Psoas muscle (tissue), 8 donors: ENCODE data around the gene BMPR1A. TPM values are rescaled to one million over a fixed set of nuclear protein-coding genes. Genes with fewer than 3 reads are reported as not detected.

Source experiments
- ATAC-seq, 4 donors: fragments of 200-7000 bp; cut with Tn5 transposase; one replicate each; pipeline ENCODE4 v1.9.1; 2020; ENCODE audit warnings: moderate library complexity in 3 of 4, mild to moderate bottlenecking in 2 of 4
- DNase-seq, 2 donors: peaks; one replicate each; pipeline ENCODE4 v3.0.0-alpha.2; 2020
- H3K27ac ChIP-seq: fragments of 200-600 bp; one replicate; pipeline ENCODE4 v1.8.0; 2022
- H3K27me3 ChIP-seq, 3 donors: fragments of 200-600 bp in 1 of 3; one replicate each; pipeline versions ENCODE4 v1.6.1 to v1.8.0; 2013 to 2022; ENCODE audit warnings: low read length in 2 of 3, mild to moderate bottlenecking in 2 of 3, moderate library complexity in 1 of 3; ENCODE audit not compliant: insufficient read depth in 3 of 3
- H3K36me3 ChIP-seq, 2 donors: fragments of 200-600 bp in 1 of 2; one replicate each; pipeline versions ENCODE4 v1.6.1 to v1.8.0; 2013 to 2022; ENCODE audit warnings: low read depth in 1 of 2, mild to moderate bottlenecking in 1 of 2, moderate library complexity in 1 of 2; ENCODE audit not compliant: insufficient read depth in 1 of 2
- H3K4me1 ChIP-seq: fragments of 200-600 bp; one replicate; pipeline ENCODE4 v1.8.0; 2022
- H3K4me3 ChIP-seq: fragments of 200-600 bp; one replicate; pipeline ENCODE4 v1.8.0; 2022; ENCODE audit warnings: mild to moderate bottlenecking
- H3K9me3 ChIP-seq: fragments of 200-600 bp; one replicate; pipeline ENCODE4 v1.8.0; 2022
- WGBS, 3 donors: extraction: QIAGEN DNeasy Blood & Tissue Kit; methylation state at CpG; one replicate each; pipeline versions ENCODE4 v1.1.6 to v1.1.7; 2013; 5-methylcytosine and 5-hydroxymethylcytosine counted together
- intact Hi-C, 2 donors: fragments of 100-400 bp; cut with DNase I; formaldehyde crosslinking; loops; one replicate each; pipeline versions ENCODE4 v1.11.0 to v1.14.2; 2022
- polyA plus RNA-seq, 3 donors: library from polyadenylated mRNA; stranded (reverse); fragments of 200-250 nt; gene quantifications; one replicate each; pipeline ENCODE4 v1.2.3, GENCODE V29; 2013
- total RNA-seq, 4 donors: library from RNA; stranded (reverse); fragmentation: NEBNext Ultra II Directional in 2 of 4; extraction: Animal tissue kit (Norgen Biotek cat#: 25700) in 2 of 4; gene quantifications; one replicate each; pipeline versions ENCODE4 v1.2.1 to v1.2.4, GENCODE V29; 2021 to 2023
- TF ChIP-seq, protein P1 (sequence below): fragments of 200-600 bp; IDR thresholded peaks from one replicate; pipeline ENCODE4 v1.8.0; 2022; ENCODE audit warnings: antibody characterized with exemption
- donor health status: healthy with polysubstance abuse.
- donor health status: DM: no; HTN: no; CAD: no; lungs with moderate emphysema.
- donor health status: Bipolar disorder and iron deficiency.
- donor health status: healthy.
- donor health status: DM: yes; HTN: yes; CAD: no.
- donor health status: DM: no; HTN: no; CAD: no.
- donor health status: DM: no; HTN: no; CAD: no.
- donor health status: DM: yes; HTN: yes; CAD: no.

The BMPR1A gene
- total and polyA plus RNA-seq, 7 donors, result 4.6 to 30.0 (median 22.7) TPM

DNA sequence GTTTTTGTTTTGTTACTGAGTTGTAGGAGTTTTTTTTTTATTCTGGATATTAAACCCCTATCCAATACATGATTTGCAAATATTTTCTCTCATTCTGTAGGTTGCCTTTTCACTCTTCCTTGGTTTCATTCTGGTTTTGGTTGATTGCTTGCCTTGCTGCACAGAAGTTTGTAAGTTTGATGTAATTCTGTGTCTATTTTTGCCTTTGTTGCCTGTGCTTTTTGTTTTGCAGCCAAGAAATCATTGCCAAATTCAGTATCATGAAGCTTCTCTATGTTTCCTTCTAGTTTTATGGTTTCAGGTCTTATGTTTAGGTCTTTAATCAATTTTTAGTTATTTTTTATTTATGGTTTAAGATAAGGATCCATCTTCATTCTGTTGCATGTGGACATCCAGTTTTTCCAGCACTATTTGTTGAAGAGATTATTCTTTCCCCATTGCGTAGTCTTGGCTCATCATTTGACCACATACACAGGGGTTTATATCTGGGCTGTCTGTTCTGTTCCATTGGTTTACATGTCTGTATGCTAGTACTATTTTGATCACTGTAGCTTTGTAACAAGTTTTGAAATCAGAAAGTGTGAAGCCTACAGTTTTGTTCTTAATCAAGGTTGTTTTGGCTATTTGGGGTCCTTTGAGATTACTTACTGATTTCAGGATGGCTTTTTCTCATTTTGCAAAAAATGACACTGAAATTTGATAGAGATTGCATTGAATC is 26.4 kb downstream of the BMPR1A start:
- Histone ChIP-seq H3K27me3 (no peaks in the 10 kb centered on the region), H3K27ac (peak overlapping the region; percentile 72), H3K4me1 (peaks cover 44% of the 10 kb centered on the region), H3K36me3 (no peaks in the 10 kb centered on the region), H3K4me3 (peak overlapping the region; percentile 17), H3K9me3 (peaks cover 5% of the 10 kb centered on the region)
- no peak for DNase-seq
- peak; percentile 74 to 90 (median 86) for ATAC-seq
- TF ChIP-seq, protein P1, sequence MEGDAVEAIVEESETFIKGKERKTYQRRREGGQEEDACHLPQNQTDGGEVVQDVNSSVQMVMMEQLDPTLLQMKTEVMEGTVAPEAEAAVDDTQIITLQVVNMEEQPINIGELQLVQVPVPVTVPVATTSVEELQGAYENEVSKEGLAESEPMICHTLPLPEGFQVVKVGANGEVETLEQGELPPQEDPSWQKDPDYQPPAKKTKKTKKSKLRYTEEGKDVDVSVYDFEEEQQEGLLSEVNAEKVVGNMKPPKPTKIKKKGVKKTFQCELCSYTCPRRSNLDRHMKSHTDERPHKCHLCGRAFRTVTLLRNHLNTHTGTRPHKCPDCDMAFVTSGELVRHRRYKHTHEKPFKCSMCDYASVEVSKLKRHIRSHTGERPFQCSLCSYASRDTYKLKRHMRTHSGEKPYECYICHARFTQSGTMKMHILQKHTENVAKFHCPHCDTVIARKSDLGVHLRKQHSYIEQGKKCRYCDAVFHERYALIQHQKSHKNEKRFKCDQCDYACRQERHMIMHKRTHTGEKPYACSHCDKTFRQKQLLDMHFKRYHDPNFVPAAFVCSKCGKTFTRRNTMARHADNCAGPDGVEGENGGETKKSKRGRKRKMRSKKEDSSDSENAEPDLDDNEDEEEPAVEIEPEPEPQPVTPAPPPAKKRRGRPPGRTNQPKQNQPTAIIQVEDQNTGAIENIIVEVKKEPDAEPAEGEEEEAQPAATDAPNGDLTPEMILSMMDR, result no peak
- intact Hi-C loops, result no loop called here
- 27 to 60% (median 27%) methylated on average over 1 of the region's 1 CpG for WGBS, 3 donors

DNA sequence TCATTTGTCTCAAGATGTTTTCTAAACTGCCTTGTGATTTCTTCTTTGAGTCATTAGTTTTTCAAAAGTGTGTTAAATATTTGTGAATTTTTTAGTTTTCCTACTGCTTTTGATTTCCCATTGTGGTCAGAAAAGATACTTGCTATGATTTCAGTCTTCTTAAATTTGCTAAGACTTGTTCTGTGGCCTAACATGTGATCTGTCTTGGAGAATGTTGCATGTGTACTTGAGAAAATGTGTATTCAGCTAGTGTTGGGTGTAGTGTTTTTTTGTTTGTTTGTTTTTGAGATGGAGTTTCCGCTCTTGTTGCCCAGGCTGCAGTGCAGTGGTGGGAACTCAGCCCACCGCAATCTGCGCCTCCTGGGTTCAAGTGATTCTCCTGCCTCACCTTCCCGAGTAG is 28.6 kb downstream of the BMPR1A start:
- DNase-seq (no peak), ATAC-seq (no peak)
- H3K36me3 ChIP-seq, result no peaks in the 10 kb centered on the region
- no peaks in the 10 kb centered on the region for H3K27me3 ChIP-seq
- intact Hi-C loops, result no loop called here
- no peak overlapping the region for H3K27ac ChIP-seq
- no peaks in the 10 kb centered on the region for H3K9me3 ChIP-seq
- WGBS, 3 donors, result 70 to 91% (median 80%) methylated on average over 4 of the region's 4 CpGs
- H3K4me1 ChIP-seq, result peaks cover 44% of the 10 kb centered on the region
- TF ChIP-seq, protein P1, result no peak
- no peak overlapping the region for H3K4me3 ChIP-seq

DNA sequence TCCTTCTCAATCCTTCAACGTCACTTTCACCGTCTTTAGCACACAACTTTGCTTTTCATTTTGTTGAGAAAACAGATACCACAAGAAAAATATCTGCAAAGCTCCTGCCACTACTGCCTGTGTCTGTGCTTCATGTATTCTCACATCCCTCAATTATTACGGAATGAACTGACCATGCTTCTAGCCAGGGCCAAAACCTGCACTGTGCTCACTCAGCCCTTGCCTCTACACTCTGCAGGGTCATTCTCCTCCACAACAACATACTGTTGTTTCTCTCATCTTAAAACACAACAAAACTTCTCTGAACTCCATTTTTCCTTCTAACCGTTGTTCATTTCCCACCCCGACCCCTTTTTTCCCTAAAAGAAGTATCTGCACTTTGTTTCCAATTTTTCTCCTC is 29.5 kb downstream of the BMPR1A start:
- Histone ChIP-seq H3K27ac (peak overlapping the region; percentile 0), H3K9me3 (no peaks in the 10 kb centered on the region), H3K36me3 (no peaks in the 10 kb centered on the region), H3K4me1 (peaks cover 44% of the 10 kb centered on the region), H3K4me3 (no peak overlapping the region), H3K27me3 (no peaks in the 10 kb centered on the region)
- WGBS, 3 donors, result 41 to 61% (median 41%) methylated on average over 5 of the region's 5 CpGs
- intact Hi-C loops, result no loop called here
- ATAC-seq, result peak in 3 of 4 donors; percentile 41 to 54 (median 53)
- TF ChIP-seq, protein P1, result no peak
- DNase-seq, result no peak

- Histone ChIP-seq H3K27ac (peak overlapping the region; percentile 0), H3K4me3 (no peak overlapping the region), H3K27me3 (no peaks in the 10 kb centered on the region), H3K36me3 (no peaks in the 10 kb centered on the region), H3K9me3 (no peaks in the 10 kb centered on the region), H3K4me1 (peaks cover 44% of the 10 kb centered on the region)
- WGBS, 3 donors, result 33 to 44% (median 33%) methylated on average over 4 of the region's 4 CpGs
- TF ChIP-seq, protein P1, result no peak
- intact Hi-C loops, result no loop called here
- DNase-seq (no peak), ATAC-seq (no peak)
Observed at GRCh38 chr10:86786368-86786767, 29.9 kb downstream of the BMPR1A start.

DNA sequence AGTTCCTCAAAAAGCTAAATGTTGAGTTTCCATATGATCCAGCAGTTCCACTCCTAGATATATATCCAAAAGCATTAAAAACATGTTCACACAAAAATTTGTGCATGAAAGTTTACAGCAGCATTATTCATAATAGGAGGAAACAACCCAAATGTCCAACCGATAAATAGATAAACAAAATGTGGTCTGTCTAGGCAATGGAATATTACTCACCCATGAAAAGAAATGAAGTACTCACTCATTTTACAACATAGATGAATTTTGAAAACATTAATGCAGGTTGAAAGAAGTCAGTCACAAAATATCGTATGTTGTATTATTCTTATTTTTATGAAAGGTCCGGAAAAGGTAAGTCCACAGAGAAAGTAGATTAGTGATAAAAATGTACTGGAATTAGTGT is 34.0 kb downstream of the BMPR1A start:
- DNase-seq, result no peak
- TF ChIP-seq, protein P1, result no peak
- Histone ChIP-seq H3K4me3 (no peak overlapping the region), H3K27ac (no peak overlapping the region), H3K4me1 (peaks cover 25% of the 10 kb centered on the region), H3K9me3 (no peaks in the 10 kb centered on the region), H3K27me3 (no peaks in the 10 kb centered on the region), H3K36me3 (no peaks in the 10 kb centered on the region)
- WGBS, 3 donors, result 97 to 99% (median 98%) methylated on average over 3 of the region's 3 CpGs
- intact Hi-C loops, result no loop called here
- no peak for ATAC-seq
